Osteoblast (primary cell): ENCODE measurements around the gene ARIH1. TPM values are rescaled to one million over a fixed set of nuclear protein-coding genes. Genes with fewer than 3 reads are reported as not detected.
A peak's percentile ranks its signal among the peaks of the same experiment; 100 is the strongest.

Experiments used
- DNase-seq: peaks from one replicate; pipeline ENCODE4 v3.0.0; 2011; ENCODE audit warnings: low spot score, mixed read lengths; ENCODE audit not compliant: insufficient read length; ENCODE audit errors: missing footprints
- H2AFZ ChIP-seq: 2 replicates; pipeline ENCODE4 v1.6.0; 2011; ENCODE audit warnings: mild to moderate bottlenecking, low read length
- H3K27ac ChIP-seq: 2 replicates; pipeline ENCODE4 v1.5.1; 2011; ENCODE audit warnings: mild to moderate bottlenecking, low read depth, low read length, moderate library complexity
- H3K27me3 ChIP-seq: 2 replicates; pipeline ENCODE4 v1.6.0; 2012; ENCODE audit warnings: mild to moderate bottlenecking, control low read depth, inconsistent platforms, low read length, moderate library complexity; ENCODE audit not compliant: insufficient read depth
- H3K36me3 ChIP-seq: 2 replicates; pipeline ENCODE4 v1.5.1; 2011; ENCODE audit warnings: mild to moderate bottlenecking, low read length, control low read depth, moderate library complexity; ENCODE audit not compliant: insufficient read depth
- H3K4me1 ChIP-seq: 2 replicates; pipeline ENCODE4 v1.5.1; 2011; ENCODE audit warnings: mild to moderate bottlenecking, low read length, control low read depth, moderate library complexity; ENCODE audit not compliant: insufficient read depth
- H3K4me2 ChIP-seq: 2 replicates; pipeline ENCODE4 v1.6.0; 2011; ENCODE audit warnings: mild to moderate bottlenecking, low read length; ENCODE audit not compliant: insufficient read depth
- H3K4me3 ChIP-seq: fragments of 200-600 bp; sonication (generic); 3 replicates; pipeline ENCODE4 v1.5.1; 2012; ENCODE audit warnings: mild to moderate bottlenecking, low read length, inconsistent platforms; ENCODE audit not compliant: insufficient read depth
- H3K79me2 ChIP-seq: 2 replicates; pipeline ENCODE4 v1.6.0; 2012; ENCODE audit warnings: mild to moderate bottlenecking, low read length, control low read depth, inconsistent platforms; ENCODE audit not compliant: insufficient read depth
- H3K9me3 ChIP-seq: 2 replicates; pipeline ENCODE4 v1.5.1; 2011; ENCODE audit warnings: low read depth, low read length, control low read depth
- H4K20me1 ChIP-seq: 2 replicates; pipeline ENCODE4 v1.6.0; 2012; ENCODE audit warnings: mild to moderate bottlenecking, low read length, control low read depth; ENCODE audit not compliant: insufficient read depth
- CTCF ChIP-seq: IDR thresholded peaks from 2 replicates; pipeline ENCODE4 v1.5.1; 2011; ENCODE audit warnings: mild to moderate bottlenecking, low read depth, low read length, moderate library complexity; ENCODE audit errors: extremely low read depth
- total RNA-seq: library from RNA; depleted of rRNA; stranded (reverse); fragments of >200 nt; gene quantifications from 2 replicates; pipeline ENCODE4 v1.2.3, GENCODE V29; 2012

Gene ARIH1
- total RNA-seq, 1 donor = 32.6 TPM

- Histone ChIP-seq H4K20me1 (no peaks in the 10 kb centered on the region), H3K27me3 (no peaks in the 10 kb centered on the region), H3K4me1 (no peaks in the 10 kb centered on the region), H3K79me2 (no peaks in the 10 kb centered on the region), H3K36me3 (no peaks in the 10 kb centered on the region), H2AFZ (no peak overlapping the region), H3K4me3 (no peak overlapping the region), H3K4me2 (no peak overlapping the region), H3K27ac (no peak overlapping the region), H3K9me3 (no peaks in the 10 kb centered on the region)
- DNase-seq = peak; percentile 17
- TF ChIP-seq CTCF = no peak
Observed at GRCh38 chr15:72445426-72445825, 28.7 kb upstream of the ARIH1 start.

GRCh38 chr15:72450805-72451204 is 23.3 kb upstream of the ARIH1 start:
- H2AFZ ChIP-seq = no peak overlapping the region
- no peaks in the 10 kb centered on the region for H4K20me1 ChIP-seq

DNA sequence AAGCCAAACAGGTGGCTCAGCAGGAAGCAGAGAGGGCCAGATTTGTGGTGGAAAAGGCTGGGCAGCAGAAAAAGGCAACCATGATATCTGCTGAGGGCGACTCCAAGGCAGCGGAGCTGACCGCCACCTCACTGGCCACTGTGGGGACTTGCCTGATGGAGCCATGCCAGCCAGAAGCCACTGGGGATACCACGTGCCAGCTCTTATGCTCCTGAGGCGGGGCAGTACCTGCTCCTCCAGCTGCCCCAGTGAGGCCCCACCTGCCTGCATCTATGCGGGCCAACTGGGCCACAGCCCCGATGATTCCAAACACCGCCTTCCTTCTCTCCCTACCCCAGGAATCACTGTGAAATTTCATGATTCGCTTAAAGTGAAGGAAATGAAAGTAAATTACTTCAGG is 22.9 kb upstream of the ARIH1 start:
- no peak for TF ChIP-seq CTCF
- H3K9me3 ChIP-seq = no peaks in the 10 kb centered on the region
- H3K27ac ChIP-seq = no peak overlapping the region
- H3K79me2 ChIP-seq = no peaks in the 10 kb centered on the region
- no peaks in the 10 kb centered on the region for H3K36me3 ChIP-seq
- H3K4me2 ChIP-seq = peak overlapping the region; percentile 43
- H2AFZ ChIP-seq = no peak overlapping the region
- H3K4me1 ChIP-seq = no peaks in the 10 kb centered on the region
- no peaks in the 10 kb centered on the region for H3K27me3 ChIP-seq
- no peak overlapping the region for H3K4me3 ChIP-seq
- H4K20me1 ChIP-seq = no peaks in the 10 kb centered on the region
- DNase-seq = no peak

More at GRCh38 chr15:72450805-72451204, 23.3 kb upstream of the ARIH1 start:
- no peak for DNase-seq
- Histone ChIP-seq H3K27me3 (no peaks in the 10 kb centered on the region), H3K79me2 (no peaks in the 10 kb centered on the region), H3K4me2 (no peak overlapping the region), H3K9me3 (no peaks in the 10 kb centered on the region), H3K4me3 (no peak overlapping the region), H3K27ac (no peak overlapping the region), H3K36me3 (no peaks in the 10 kb centered on the region), H3K4me1 (no peaks in the 10 kb centered on the region)
- TF ChIP-seq CTCF = no peak

DNA sequence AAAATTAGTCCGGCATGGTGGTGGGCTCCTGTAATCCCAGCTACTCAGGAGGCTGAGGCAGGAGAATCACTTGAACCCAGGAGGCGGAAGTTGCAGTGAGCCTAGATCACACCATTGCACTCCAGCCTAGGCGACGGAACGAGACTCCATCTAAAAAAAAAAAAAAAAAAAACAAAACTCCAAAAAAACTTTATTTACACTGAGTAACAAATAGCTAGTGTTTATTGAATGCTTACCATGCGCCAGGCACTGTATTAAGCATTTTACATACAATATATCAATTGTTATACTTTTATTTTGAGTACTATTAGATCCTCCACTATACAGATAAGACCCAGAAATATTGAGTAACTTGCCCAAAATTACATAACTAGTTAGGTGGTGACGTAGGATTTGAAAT is 17.4 kb upstream of the ARIH1 start:
- Histone ChIP-seq H3K79me2 (no peaks in the 10 kb centered on the region), H3K9me3 (no peaks in the 10 kb centered on the region), H2AFZ (no peak overlapping the region), H3K27me3 (no peaks in the 10 kb centered on the region), H3K4me3 (no peak overlapping the region), H3K36me3 (no peaks in the 10 kb centered on the region), H3K4me1 (peaks cover 4% of the 10 kb centered on the region), H4K20me1 (no peaks in the 10 kb centered on the region), H3K27ac (no peak overlapping the region), H3K4me2 (no peak overlapping the region)
- DNase-seq = no peak
- no peak for TF ChIP-seq CTCF
